ENCODE measurements around the gene DSC1.

GRCh38 chr18:31171144-31171839 lies 8.6 kb upstream of the DSC1 start:
- TF ChIP-seq MYC (IDR thresholded peaks at IDR 0.05; ENCODE audit: insufficient read depth, insufficient read length, insufficient replicate concordance, low read length, severe bottlenecking): no peak
- TF ChIP-seq EP300 (IDR thresholded peaks at IDR 0.05; ENCODE audit: borderline replicate concordance in 1 of 2, control insufficient read depth in 1 of 2, low read depth in 2 of 2, low read length in 2 of 2): no peak
- no peak for TF ChIP-seq CTCF (IDR thresholded peaks at IDR 0.05 in 2 of 3, conservative IDR thresholded peaks at IDR 0.05 in 1 of 3; ENCODE audit: control insufficient read depth in 2 of 3, extremely low read depth in 1 of 3, insufficient read depth in 1 of 3, low read depth in 3 of 3, low read length in 3 of 3)
- TF ChIP-seq RFX5 (IDR thresholded peaks at IDR 0.05; ENCODE audit: low read depth, low read length): no peak
- no peak for TF ChIP-seq JUNB (IDR thresholded peaks at IDR 0.05)
- TF ChIP-seq SRF (IDR thresholded peaks at IDR 0.05; ENCODE audit: low read depth in 2 of 2, low read length in 2 of 2): no peak
